Activated CD4-positive, alpha-beta T cell treated with anti-CD3 and anti-CD28 coated beads, Interleukin-2, amount 50 U/mL, for 16 hours (primary cell): ENCODE measurements around the gene NEURL2.

ENCODE experiments used
- DNase-seq: peaks from one replicate; pipeline ENCODE4 v3.0.0-alpha.2; 2020

The NEURL2 gene

GRCh38 chr20:45867136-45867818 is 23.7 kb downstream of the NEURL2 start:
- no peak for DNase-seq

DNA sequence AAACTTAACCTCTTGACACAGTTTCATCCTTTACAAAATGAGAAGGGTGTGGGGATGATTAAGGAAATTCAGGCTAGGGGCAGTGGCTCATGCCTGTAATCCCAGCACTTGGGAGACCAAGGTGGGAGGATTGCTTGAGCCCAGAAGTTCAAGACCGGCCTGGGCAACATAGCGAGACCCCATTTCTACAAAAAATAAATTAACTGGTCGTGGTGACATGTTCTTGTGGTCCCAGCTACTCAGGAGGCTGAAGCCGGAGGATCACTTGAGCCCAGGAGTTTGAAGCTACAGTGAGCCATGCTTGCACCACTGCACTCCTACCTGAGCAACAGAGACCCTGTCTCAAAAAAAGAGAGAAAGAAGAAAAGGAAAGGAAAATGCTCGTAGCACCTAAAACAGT is 24.6 kb downstream of the NEURL2 start:
- DNase-seq = no peak

GRCh38 chr20:45863543-45864470 is 27.2 kb downstream of the NEURL2 start:
- no peak for DNase-seq

DNA sequence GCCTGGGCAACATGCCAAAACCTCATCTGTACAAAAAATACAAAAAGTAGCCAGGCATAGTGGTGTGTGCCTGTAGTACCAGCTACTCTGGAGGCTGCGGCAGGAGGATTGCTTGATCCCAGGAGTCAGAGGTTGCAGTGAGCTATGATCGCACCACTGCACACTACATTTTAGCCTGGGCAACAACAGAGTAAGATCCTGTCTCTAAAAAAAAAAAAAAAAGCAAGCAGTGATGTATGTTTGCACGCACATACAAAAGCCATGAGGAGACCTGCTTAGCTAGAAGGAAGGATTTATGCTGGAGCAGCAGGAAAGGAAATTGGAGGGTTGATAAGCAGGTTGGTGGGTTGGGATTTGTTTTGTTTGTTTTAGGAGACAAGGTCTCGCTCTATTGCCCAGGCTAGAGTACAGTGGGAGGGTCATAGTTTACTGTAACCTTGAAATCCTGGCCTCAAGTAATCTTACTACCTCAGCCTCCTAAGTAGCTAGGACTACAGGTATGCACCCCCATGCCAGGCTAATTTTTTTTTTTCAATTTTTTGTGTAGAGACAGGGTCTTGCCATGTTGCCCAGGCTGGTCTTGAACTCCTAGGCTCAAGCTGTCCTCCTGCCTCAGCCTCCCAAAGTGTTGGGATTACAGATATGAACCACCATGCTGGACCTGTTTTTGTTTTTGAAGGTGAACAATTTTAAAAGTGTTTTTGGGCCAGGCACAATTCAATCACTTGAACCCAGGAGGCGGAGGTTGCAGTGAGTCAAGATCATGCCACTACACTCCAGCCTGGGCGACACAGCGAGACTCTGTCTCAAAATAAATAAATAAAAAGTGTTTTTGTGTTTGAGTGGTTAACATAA is 29.6 kb downstream of the NEURL2 start:
- DNase-seq = no peak

DNA sequence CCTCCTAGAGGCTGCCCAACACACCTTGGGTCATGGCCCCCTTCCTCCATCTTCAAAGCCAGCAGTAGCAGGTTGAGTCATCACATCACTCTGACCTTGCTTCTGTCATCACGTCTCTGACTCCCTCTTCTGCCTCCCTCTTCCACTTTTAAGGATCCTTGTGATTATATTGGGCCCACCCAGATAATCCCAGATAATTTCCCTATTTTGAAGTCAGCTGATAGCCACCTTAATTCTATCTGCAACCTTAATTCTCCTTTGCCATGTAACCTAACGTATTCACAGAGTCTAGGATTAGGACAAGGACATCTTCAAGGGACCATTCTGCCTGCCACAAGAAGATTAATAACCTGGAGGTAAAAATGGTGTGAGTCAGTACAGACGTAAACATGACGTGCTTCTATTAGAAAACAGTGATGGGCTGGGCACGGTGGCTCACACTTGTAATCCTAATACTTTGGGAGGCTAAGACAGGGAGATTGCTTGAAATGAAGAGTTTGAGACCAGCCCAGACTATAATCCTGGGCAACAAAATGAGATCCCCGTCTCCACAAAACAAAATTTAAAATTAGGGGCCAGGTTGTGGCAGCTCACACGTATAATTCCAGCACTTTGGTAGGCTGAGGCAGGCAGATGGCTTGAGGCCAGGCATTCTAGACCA is 30.3 kb downstream of the NEURL2 start:
- DNase-seq = no peak

DNA sequence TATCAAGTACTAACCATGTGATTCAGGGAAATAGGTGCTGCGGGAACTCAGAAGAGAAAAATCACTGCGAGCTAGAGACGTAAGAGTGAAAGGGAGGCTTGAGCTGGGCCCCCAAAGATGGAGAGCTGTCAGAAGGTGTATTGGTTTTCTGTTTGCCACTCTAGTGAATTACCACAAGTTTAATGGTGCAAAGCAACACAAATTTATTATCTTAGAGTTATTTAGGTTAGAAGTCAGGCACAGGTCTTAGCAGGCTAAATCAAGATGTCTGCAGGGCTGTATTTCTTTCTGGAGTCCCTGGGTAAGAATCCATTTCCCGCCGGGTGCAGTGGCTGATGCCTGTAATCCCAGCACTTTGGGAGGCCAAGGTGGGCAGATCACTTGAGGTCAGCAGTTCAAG is 31.1 kb downstream of the NEURL2 start:
- DNase-seq = no peak

DNA sequence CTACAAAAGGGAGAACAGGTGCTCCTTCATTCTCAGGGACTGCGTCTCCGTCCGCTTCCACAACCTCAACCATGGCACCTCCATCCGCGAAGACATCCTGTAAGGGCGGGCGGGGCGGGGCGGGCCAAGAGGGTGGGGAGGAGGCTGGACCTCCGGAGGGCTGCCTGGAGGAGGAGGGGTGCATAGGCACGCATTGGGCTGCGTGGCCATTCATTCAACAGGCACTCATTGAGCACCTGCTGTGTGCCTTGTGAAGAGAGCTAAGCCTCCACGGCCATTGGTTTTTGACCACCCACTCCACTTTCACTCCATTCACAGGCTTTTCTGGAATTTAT is 33.2 kb downstream of the NEURL2 start:
- DNase-seq = peak; percentile 63

DNA sequence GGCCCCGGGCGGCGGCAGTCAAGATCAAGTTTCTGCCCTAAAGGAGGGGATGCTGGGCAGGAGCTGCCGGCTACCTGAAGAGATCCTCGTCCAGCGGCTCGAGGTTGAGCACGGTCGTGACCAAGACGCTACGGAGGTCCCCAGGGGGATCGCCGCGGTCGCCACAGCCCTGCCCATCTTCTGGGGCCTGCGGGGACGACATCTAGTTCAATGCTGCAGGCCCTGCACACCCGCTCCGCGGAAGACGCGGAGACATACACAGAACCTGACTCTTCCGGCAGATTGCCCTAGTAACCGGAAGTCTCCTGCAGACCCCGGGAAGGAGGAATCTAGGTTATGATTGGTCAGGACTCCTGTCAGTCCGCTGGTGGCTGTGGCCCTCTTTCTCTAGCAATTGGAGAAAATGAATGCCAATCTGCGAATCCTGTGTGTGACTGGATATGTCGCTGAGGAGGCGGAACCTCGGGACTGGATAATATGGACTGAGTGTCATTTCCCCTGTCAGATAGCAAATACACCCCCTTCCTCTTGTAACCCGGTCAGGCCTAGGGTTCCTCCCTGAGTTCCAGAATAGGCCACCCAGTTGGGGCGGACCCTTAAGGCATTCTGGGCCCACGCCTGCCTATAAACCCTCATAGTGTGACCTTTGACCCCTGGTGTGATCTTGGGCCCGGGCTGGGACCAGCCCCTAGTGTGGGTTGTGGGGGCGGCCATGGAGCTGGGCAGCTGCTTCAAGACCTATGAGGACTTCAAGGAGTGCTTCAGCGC is 33.7 kb downstream of the NEURL2 start, which contains the start of the genes ACOT8 and ZSWIM3:
Gene ACOT8 (minus strand): TSS at position 279 of the 768 bp plus-strand sequence. CDS start 77 bp downstream, at position 202.
Gene ZSWIM3 (plus strand): TSS at position 501 of the 768 bp plus-strand sequence. CDS start 212 bp downstream, at position 713.
- peak; percentile 100 for DNase-seq

DNA sequence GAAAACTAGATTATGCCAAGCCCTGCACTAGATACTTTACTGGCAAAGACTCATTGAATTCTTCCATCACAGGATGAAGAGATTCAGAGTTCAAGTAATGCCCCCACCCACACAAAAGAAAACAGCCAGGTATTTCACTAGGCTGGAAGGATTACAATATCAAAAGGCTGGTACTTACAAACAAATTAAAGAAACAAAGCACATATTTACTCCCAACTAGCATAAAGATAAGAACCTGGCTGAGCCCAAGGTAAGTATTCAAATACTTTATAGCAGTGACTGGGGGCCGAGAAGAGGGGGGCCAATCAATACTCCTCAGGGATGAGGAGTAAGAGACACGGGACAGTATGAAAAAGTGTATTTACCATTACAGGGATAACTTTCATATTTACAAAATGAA is 37.5 kb downstream of the NEURL2 start:
- DNase-seq = no peak

- no peak for DNase-seq
These were observed 38.7 kb downstream of the NEURL2 start for GRCh38 chr20:45852326-45852725.

GRCh38 chr20:45851501-45851900 is 39.5 kb downstream of the NEURL2 start:
- DNase-seq = no peak

DNA sequence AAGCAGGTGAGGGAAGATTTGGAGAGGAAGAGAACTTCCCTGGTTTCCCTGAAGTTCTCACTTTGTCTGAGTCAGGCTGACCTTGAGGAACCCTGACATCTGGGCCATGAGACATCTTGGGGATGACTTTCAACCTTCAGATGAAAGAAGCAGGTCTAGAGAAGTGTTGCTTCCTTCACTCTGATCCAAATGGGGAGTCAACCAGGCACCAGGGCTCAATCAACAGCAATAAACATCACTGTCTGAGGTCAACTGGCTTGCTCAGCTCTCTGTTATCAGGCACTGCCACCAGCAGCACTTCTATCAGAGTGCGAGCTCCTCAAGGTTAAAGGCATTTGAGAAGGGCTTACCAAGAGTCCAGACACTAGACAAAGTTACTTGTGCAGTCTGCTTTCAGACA is 40.1 kb downstream of the NEURL2 start:
- DNase-seq = no peak

GRCh38 chr20:45850238-45850637 is 40.8 kb downstream of the NEURL2 start:
- DNase-seq = no peak

- no peak for DNase-seq
These were observed 41.9 kb downstream of the NEURL2 start for GRCh38 chr20:45848969-45849582.

- no peak for DNase-seq
These were observed 42.6 kb downstream of the NEURL2 start for GRCh38 chr20:45848421-45848820.

DNA sequence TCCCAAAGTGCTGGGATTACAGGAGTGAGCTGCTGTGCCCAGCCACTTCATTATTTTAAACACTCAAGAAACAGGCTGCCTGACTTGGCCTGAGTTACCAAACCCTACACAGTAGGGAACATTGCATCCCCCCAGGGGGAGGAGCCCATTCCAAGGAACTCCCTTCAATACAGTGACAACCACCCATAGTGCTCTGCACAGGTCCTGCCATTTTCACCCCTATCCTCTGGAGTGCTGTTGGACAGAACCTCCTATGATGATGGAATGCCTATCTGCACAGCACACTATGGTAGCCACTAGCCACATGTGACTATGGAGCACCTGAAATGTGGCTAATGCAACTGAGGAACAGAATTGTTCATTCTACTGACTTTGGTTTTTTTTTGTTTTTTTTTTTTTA is 45.6 kb downstream of the NEURL2 start:
- DNase-seq = no peak

DNA sequence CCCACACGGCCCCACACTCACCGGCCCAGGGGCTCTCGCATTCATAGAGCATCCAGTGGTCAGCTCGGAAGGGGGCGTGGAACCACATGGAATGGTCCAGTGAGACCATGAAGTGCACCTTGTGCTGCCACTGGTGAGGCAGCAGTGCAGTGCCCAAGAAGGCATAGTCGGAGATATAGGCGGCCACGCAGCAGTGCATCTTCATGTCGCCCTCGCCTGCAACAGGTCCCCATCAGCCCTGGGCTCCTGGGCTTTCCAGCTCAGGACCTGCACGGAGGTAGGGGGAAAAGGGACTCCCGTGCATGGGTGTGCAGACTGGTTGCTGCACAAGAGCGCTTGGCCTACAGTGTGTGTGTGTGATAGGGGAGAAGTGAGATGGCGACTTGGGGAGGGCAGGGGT is 47.5 kb downstream of the NEURL2 start:
- no peak for DNase-seq

DNA sequence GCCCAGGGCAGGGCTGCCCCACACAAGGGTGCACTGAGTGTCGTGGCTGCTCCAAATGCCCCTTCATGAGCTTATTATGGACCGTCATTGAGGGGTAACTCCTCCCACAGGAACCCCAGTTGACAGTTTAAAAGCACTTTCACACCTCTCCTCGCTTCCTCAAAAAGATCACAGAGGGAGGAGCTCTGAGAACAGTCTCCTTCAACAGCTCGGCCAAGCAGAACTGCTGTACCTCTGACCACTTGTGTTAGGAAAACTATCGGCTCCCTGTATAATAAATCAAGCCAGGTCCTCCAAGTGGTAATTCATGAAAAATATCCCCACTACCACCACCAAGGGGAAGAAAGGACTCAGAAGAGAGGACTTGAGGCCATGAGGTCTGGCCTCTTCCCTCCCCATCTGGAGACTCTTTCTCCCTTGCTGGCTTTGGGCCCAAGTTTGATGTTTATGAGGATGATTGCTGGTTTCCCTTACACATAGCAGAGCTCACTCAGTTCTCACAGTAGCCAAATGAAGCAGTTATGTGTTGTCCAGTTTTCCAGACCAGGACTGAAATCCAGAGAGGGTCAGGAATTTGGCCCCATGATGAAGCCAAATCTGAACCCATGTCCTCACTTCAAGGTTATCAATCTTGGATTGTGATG is 48.7 kb downstream of the NEURL2 start:
- DNase-seq = no peak

DNA sequence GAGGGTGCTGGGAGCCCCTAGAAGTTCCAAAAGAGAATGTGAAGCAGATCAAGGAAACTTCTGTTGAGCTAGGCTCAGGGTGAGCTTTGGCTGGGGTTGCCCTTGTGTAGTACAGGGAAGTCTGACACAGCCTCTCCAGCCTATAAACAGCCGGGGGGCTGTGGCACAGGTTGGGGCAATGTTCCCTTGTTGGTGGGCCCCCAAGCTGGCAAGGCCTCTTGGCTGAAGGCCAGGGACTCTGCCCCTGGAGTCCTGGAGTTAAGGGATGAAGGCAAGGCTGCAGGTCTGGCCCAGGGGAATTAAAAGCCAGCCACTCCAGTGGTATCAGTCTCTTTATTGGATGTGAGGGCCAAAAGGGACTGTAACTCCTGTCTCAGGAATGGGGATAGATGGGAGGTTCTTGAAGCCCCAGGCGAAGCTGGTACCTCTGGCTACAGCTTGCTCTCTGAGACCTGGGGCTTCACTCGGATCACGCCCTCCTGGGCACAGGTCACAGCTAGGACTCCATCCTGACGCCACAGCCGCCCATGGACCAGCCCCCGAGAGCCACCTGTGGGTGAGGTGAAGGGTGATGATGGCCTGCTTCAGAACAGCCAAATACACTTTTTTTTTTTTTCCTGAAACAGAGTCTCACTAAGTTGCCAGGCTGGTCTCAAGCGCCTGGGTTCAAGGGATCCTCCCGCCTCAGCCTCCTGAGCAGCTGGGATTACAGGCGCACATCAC is 49.4 kb downstream of the NEURL2 start:
- DNase-seq = no peak

DNA sequence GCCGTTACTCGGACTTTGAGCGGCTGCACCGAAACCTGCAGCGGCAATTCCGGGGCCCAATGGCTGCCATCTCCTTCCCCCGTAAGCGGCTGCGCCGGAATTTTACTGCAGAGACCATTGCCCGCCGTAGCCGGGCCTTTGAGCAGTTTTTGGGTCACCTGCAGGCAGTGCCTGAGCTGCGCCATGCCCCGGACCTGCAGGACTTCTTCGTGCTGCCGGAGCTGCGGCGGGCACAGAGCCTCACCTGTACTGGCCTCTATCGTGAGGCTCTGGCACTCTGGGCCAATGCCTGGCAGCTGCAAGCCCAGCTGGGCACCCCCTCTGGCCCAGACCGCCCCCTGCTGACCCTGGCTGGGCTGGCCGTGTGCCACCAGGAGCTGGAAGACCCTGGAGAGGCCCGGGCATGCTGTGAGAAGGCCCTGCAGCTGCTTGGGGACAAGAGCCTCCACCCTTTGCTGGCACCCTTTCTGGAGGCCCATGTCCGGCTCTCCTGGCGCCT is 50.3 kb downstream of the NEURL2 start:
- DNase-seq = no peak
